OCI-LY3 (cell line): ENCODE measurements around the gene COG1.

Source experiments
- H2AFZ ChIP-seq: fragments of 200-600, 300-600 bp; shearing (Covaris generic); 2 replicates; pipeline ENCODE4 v1.6.0; 2014; ENCODE audit warnings: antibody characterized with exemption, low read depth, low read length
- H3K27ac ChIP-seq: fragments of 200-600, 300-600 bp; sonication (generic); 2 replicates; pipeline ENCODE4 v1.5.1; 2014; ENCODE audit warnings: mild to moderate bottlenecking, low read length, moderate library complexity, mixed read lengths
- H3K27me3 ChIP-seq: fragments of 200-600, 300-600 bp; sonication (generic); 2 replicates; pipeline ENCODE4 v1.6.1; 2014; ENCODE audit warnings: low read depth, low read length, mixed read lengths
- H3K36me3 ChIP-seq: fragments of 200-600, 300-600 bp; sonication (generic); replicated peaks from 2 replicates; pipeline ENCODE3; 2014; ENCODE audit warnings: low read depth, low read length, mixed read lengths
- H3K4me1 ChIP-seq: fragments of 300-600, 200-600 bp; sonication (generic); 2 replicates; pipeline ENCODE4 v1.6.1; 2014; ENCODE audit warnings: low read length, mixed read lengths
- H3K4me2 ChIP-seq: fragments of 200-600, 300-600 bp; sonication (generic); 2 replicates; pipeline ENCODE4 v1.6.1; 2014; ENCODE audit warnings: low read length, mixed read lengths
- H3K4me3 ChIP-seq: fragments of 300-600, 200-600 bp; sonication (generic); 2 replicates; pipeline ENCODE4 v1.5.1; 2014; ENCODE audit warnings: antibody characterized with exemption, mild to moderate bottlenecking, low read length, moderate library complexity
- H3K79me2 ChIP-seq: fragments of 300-600, 200-600 bp; shearing (Covaris generic); 2 replicates; pipeline ENCODE4 v1.6.1; 2014; ENCODE audit warnings: mild to moderate bottlenecking, low read length, mixed read lengths
- H3K9ac ChIP-seq: fragments of 300-600, 200-600 bp; shearing (Covaris generic); 2 replicates; pipeline ENCODE4 v1.6.0; 2014; ENCODE audit warnings: mild to moderate bottlenecking, low read length, moderate library complexity
- H3K9me3 ChIP-seq: fragments of 200-600, 300-600 bp; shearing (Covaris generic); 2 replicates; pipeline ENCODE4 v1.6.1; 2014; ENCODE audit warnings: low read length, mixed read lengths; ENCODE audit not compliant: insufficient read depth
- H4K20me1 ChIP-seq: fragments of 200-600, 300-600 bp; sonication (generic); 2 replicates; pipeline ENCODE4 v1.6.1; 2016; ENCODE audit warnings: low read length, mixed read lengths; ENCODE audit not compliant: insufficient read depth
- CTCF ChIP-seq: fragments of 200-600, 300-600 bp; sonication (generic); IDR thresholded peaks from 2 replicates; pipeline ENCODE4 v1.5.1; 2014; ENCODE audit warnings: antibody characterized with exemption, low read length, low read depth
- EZH2phosphoT487 ChIP-seq: fragments of 200-600 bp; shearing (Covaris generic); IDR thresholded peaks from 2 replicates; pipeline ENCODE4 v1.6.1; 2018; ENCODE audit warnings: antibody characterized with exemption, mixed run types, low read depth

Gene COG1

DNA sequence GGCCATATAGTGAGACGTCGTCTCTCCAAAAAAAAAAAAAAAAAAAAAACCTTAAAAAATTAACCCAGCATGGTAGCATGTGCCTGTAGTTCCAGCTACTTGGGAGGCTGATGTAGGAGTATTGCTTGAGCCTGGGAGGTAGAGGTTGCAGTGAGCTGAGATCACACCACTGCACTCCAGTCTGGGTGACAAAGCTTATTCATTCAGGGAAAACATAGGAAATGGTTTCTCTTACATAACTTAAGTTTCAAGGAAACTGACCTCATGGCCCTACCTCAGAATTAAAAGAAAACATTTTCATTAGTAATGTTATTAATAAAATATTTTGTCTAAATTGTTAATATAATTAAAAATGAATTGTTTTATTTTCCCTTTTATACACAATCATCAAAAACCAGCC is 31.4 kb downstream of the COG1 start:
- Histone ChIP-seq H3K79me2 (peaks cover 36% of the 10 kb centered on the region), H3K9me3 (no peaks in the 10 kb centered on the region), H3K4me3 (no peak overlapping the region), H3K9ac (no peak overlapping the region), H3K4me2 (no peak overlapping the region), H2AFZ (no peak overlapping the region), H3K27ac (no peak overlapping the region), H4K20me1 (peaks cover 37% of the 10 kb centered on the region), H3K4me1 (peaks cover 30% of the 10 kb centered on the region), H3K27me3 (no peaks in the 10 kb centered on the region), H3K36me3 (peaks cover 8% of the 10 kb centered on the region)
- TF ChIP-seq CTCF (no peak), EZH2phosphoT487 (no peak)

- Histone ChIP-seq H2AFZ (no peak overlapping the region), H3K27me3 (no peaks in the 10 kb centered on the region), H3K4me1 (peaks cover 30% of the 10 kb centered on the region), H3K4me3 (no peak overlapping the region), H3K9me3 (no peaks in the 10 kb centered on the region), H3K27ac (no peak overlapping the region), H3K4me2 (no peak overlapping the region), H3K79me2 (peaks cover 39% of the 10 kb centered on the region), H3K36me3 (peaks cover 8% of the 10 kb centered on the region), H4K20me1 (peaks cover 39% of the 10 kb centered on the region), H3K9ac (no peak overlapping the region)
- TF ChIP-seq CTCF (no peak), EZH2phosphoT487 (no peak)
These were observed 31.9 kb downstream of the COG1 start for GRCh38 chr17:73224663-73225305.

- peaks cover 54% of the 10 kb centered on the region for H4K20me1 ChIP-seq
- peaks cover 8% of the 10 kb centered on the region for H3K36me3 ChIP-seq
- H3K4me2 ChIP-seq: peak overlapping the region; percentile 57
- no peaks in the 10 kb centered on the region for H3K27me3 ChIP-seq
- no peak overlapping the region for H3K27ac ChIP-seq
- H3K9ac ChIP-seq: no peak overlapping the region
- no peaks in the 10 kb centered on the region for H3K9me3 ChIP-seq
- H3K79me2 ChIP-seq: peaks cover 58% of the 10 kb centered on the region
- H3K4me3 ChIP-seq: peak overlapping the region; percentile 12; the same call in 1 of the 2 replicates
- H2AFZ ChIP-seq: no peak overlapping the region
- H3K4me1 ChIP-seq: peaks cover 37% of the 10 kb centered on the region
- no peak for TF ChIP-seq EZH2phosphoT487
- TF ChIP-seq CTCF: no peak
These were observed 33.8 kb downstream of the COG1 start for GRCh38 chr17:73226556-73227172.

- Histone ChIP-seq H3K27ac (no peak overlapping the region), H3K4me3 (peak overlapping the region; percentile 17), H2AFZ (no peak overlapping the region), H3K4me2 (peak overlapping the region; percentile 57), H3K9me3 (no peaks in the 10 kb centered on the region), H3K9ac (no peak overlapping the region), H4K20me1 (peaks cover 54% of the 10 kb centered on the region), H3K4me1 (peaks cover 34% of the 10 kb centered on the region), H3K36me3 (peaks cover 8% of the 10 kb centered on the region), H3K79me2 (peaks cover 62% of the 10 kb centered on the region), H3K27me3 (no peaks in the 10 kb centered on the region)
- no peak for TF ChIP-seq CTCF
- TF ChIP-seq EZH2phosphoT487: no peak
These were observed 34.5 kb downstream of the COG1 start for GRCh38 chr17:73227379-73227778.
